ENCODE results near the gene ELOVL2. TPM values are rescaled to one million over a fixed set of nuclear protein-coding genes. Genes with fewer than 3 reads are reported as not detected.
"Not testable (repeated sequence)": the region's sequence is repeated elsewhere in the genome, so short reads cannot be mapped to it uniquely, and the experiment has no call there.

ELOVL2 gene
- polyA plus RNA-seq, 3 donors = 8.2 to 9.0 (median 8.5) TPM

- DNase-seq (ENCODE audit: low read depth in 3 of 3, low spot score in 2 of 3) = no peak
Measured at GRCh38 chr6:10989587-10989986, 54.5 kb downstream of the ELOVL2 start.

- DNase-seq (ENCODE audit: low read depth in 3 of 3, low spot score in 2 of 3) = not testable (repeated sequence)
Measured at GRCh38 chr6:10984959-10985358, 59.1 kb downstream of the ELOVL2 start.

GRCh38 chr6:10981409-10981808 lies 62.7 kb downstream of the ELOVL2 start:
- DNase-seq (ENCODE audit: low read depth in 3 of 3, low spot score in 2 of 3) = no peak

GRCh38 chr6:10979603-10980002 lies 64.5 kb downstream of the ELOVL2 start:
- no peak for DNase-seq (ENCODE audit: low read depth in 3 of 3, low spot score in 2 of 3)

GRCh38 chr6:10977231-10977968 lies 66.7 kb downstream of the ELOVL2 start:
- no peak for DNase-seq (ENCODE audit: low read depth in 3 of 3, low spot score in 2 of 3)

- DNase-seq (ENCODE audit: low read depth in 3 of 3, low spot score in 2 of 3) = no peak
Measured at GRCh38 chr6:10976571-10976970, 67.5 kb downstream of the ELOVL2 start.

- no peak for DNase-seq (ENCODE audit: low read depth in 3 of 3, low spot score in 2 of 3)
Measured at GRCh38 chr6:10972196-10972595, 71.9 kb downstream of the ELOVL2 start.

GRCh38 chr6:10970731-10971130 lies 73.4 kb downstream of the ELOVL2 start:
- no peak for DNase-seq (ENCODE audit: low read depth in 3 of 3, low spot score in 2 of 3)

- DNase-seq (ENCODE audit: low read depth in 3 of 3, low spot score in 2 of 3) = no peak
Measured at GRCh38 chr6:10968776-10969175, 75.3 kb downstream of the ELOVL2 start.

GRCh38 chr6:10964684-10965083 lies 79.4 kb downstream of the ELOVL2 start:
- DNase-seq (ENCODE audit: low read depth in 3 of 3, low spot score in 2 of 3) = no peak

- DNase-seq (ENCODE audit: low read depth in 3 of 3, low spot score in 2 of 3) = no peak
Measured at GRCh38 chr6:10963113-10963512, 81.0 kb downstream of the ELOVL2 start.

- no peak for DNase-seq (ENCODE audit: low read depth in 3 of 3, low spot score in 2 of 3)
Measured at GRCh38 chr6:10962673-10963072, 81.4 kb downstream of the ELOVL2 start.

GRCh38 chr6:10961837-10962236 lies 82.3 kb downstream of the ELOVL2 start:
- DNase-seq (ENCODE audit: low read depth in 3 of 3, low spot score in 2 of 3) = no peak

- no peak for DNase-seq (ENCODE audit: low read depth in 3 of 3, low spot score in 2 of 3)
Measured at GRCh38 chr6:10960171-10960570, 83.9 kb downstream of the ELOVL2 start.

GRCh38 chr6:10957414-10957886 lies 86.7 kb downstream of the ELOVL2 start:
- no peak for DNase-seq (ENCODE audit: low read depth in 3 of 3, low spot score in 2 of 3)

GRCh38 chr6:10956776-10957175 lies 87.3 kb downstream of the ELOVL2 start:
- no peak for DNase-seq (ENCODE audit: low read depth in 3 of 3, low spot score in 2 of 3)

GRCh38 chr6:10954590-10955010 lies 89.5 kb downstream of the ELOVL2 start:
- peak; percentile 23 to 65 (median 53) for DNase-seq (ENCODE audit: low read depth in 3 of 3, low spot score in 2 of 3)

- peak in 2 of 3 donors; percentile 21 to 32 for DNase-seq (ENCODE audit: low read depth in 3 of 3, low spot score in 2 of 3)
Measured at GRCh38 chr6:10951675-10952282, 92.3 kb downstream of the ELOVL2 start.

GRCh38 chr6:10949579-10950490 lies 94.3 kb downstream of the ELOVL2 start:
- no peak for DNase-seq (ENCODE audit: low read depth in 3 of 3, low spot score in 2 of 3)

- DNase-seq (ENCODE audit: low read depth in 3 of 3, low spot score in 2 of 3) = no peak
Measured at GRCh38 chr6:10947966-10948365, 96.1 kb downstream of the ELOVL2 start.

- DNase-seq (ENCODE audit: low read depth in 3 of 3, low spot score in 2 of 3) = no peak
Measured at GRCh38 chr6:10945845-10946244, 98.3 kb downstream of the ELOVL2 start.
